DMS79 (cell line): Measurements from ENCODE around the gene NFX1.

Source experiments
- DNase-seq: peaks from one replicate; lab custom pipeline; 2025; lab: John Stamatoyannopoulos, UW

NFX1 gene

GRCh38 chr9:33267151-33267767, 23.1 kb upstream of the NFX1 start:
- no peak for DNase-seq

- DNase-seq, result no peak
Measured at GRCh38 chr9:33270146-33270545, 20.2 kb upstream of the NFX1 start.

GRCh38 chr9:33272061-33272460, 18.3 kb upstream of the NFX1 start:
- DNase-seq, result no peak

DNA sequence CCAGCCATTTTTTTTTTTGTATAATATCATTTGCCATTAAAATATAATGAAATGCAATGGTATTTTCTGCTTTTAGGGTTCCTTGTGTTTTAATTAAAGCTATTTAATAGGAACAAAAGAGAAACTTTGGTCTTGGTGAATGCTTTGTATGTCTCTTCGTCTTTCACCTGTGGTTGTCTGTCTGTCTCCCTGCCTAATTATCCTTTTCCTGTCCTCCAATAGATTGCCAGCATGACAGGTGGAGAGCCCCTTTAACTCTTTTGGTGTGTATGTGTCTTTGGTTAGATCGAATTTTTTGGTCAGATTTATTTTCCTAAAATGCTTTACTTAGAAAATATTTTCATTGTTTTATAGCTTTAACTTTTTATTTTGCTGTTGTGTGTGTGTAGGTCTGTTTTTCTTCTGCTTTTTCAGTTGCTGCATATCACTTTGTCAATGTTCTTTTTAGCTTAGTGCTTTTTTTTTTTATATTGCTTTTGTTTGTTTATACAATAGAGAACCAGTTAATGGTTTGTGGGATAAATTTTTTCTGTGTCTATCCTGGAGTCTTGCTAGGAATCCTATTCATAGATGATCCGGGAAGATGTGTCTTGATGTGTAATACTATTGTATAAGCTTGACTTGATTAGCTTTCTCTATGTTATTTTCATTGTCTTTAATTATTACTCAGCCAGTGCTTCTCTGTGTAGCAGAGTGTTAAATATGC, 16.9 kb upstream of the NFX1 start:
- no peak for DNase-seq

- no peak for DNase-seq
Measured at GRCh38 chr9:33273972-33274328, 16.4 kb upstream of the NFX1 start.

DNA sequence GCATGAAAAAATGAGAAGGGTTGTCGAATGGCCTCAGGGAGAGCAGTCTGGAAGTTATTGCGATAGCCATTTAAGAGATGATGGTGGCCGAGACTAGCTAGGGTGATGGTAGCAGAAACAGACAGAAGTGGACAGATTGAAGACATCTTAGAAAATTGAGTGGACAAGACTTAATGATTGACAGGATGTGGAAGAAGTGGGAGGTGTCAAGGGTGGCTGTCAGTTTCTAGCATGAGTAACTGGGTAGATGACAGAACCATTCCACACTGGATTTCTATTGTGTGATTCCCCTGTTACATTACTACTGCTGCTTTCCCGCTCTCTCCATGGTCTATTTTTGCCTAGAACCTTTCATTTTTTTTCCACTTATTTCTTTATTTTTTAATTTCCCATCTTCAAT, 12.8 kb upstream of the NFX1 start:
- no peak for DNase-seq

DNA sequence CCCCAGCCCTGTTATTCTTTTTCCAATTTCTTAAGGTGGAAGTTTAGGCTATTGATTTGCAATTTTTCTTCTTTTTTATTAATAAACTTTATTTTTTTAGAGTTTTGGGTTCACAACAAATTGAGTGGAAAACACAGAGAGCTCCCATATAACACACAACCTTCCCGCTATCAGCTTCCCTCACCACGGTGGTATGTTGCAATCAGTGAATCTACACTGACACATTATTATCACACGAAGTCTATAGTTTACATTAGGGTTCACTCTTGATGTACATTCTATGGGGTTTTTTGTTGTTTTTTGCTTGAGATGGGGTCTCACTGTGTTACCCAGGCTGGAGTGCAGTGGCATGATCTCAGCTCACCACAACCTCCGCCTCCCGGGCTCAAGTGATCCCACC, 4.8 kb upstream of the NFX1 start:
- no peak for DNase-seq

- peak; percentile 27 for DNase-seq
Measured at GRCh38 chr9:33287087-33287490, 3.2 kb upstream of the NFX1 start.

DNA sequence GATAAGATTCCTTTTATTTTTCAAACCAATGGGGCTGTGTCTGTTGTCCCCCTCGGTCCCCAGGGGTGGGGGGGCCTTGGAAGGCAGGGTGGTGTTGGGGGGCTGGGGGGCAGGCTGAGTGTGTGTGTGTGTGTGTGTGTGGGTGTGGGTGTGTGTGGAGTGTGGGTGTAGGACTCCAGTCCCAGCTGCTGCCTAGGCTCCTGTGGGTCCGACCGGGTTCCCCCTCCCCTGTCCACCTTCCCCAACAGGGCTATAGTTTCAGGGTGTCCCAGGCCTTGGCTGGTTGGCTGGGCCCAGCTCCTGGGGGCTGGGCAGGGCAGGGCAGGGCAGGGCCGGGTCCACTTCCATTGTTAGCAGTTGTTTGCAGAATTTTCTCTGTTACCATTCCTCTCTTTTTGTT, 2.1 kb upstream of the NFX1 start:
- DNase-seq, result no peak

DNA sequence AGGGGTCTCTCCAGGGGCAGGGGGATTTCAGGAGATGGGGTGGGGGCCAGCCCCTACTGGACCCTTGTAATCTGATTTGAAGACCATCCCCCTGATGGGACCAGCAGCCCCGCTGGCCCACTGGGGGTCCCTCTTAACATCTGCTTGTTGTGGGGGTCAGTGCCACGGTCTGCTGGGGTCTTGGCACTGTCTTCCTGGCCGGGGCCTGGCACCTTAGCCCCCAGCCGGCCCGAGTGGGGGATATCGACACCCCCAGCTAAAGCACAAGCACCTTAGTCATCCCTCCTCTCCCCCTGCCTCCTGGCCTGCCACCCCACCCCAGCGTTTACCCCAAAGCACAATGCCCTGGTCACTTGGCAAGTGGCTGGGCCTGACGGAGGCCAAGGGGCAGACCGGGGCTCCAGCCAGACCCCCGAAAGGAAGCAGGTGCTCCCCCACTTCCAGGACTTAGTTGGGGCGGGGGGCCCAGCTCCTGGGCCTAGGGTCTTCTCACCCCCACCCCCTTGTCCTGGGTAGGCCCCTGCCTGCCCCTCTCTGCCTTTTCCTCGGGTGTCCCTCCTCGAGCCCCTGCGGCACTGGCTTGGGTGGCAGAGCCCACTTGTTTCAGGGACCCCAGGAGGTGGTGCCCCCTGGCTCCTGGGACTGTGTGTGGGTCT, 1.4 kb upstream of the NFX1 start:
- DNase-seq, result no peak

- no peak for DNase-seq
Measured at GRCh38 chr9:33289496-33289895, 820 bp upstream of the NFX1 start.

DNA sequence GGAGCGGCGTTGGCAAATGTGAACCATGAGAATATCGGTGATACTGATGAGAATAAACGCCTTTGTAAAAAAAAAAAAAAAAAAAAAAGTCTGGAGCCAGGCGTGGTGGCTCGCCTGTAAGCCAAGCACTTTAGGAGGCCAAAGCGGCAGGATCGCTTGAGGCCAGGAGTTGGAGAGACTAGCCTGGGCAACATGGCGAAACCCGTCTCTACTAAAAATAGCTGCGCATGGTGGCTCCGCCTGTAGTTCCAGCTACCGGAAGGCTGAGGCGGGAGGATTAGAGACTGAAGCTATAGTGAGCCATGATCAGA, 425 bp upstream of the NFX1 start:
- no peak for DNase-seq

- DNase-seq, result no peak
Measured at GRCh38 chr9:33291031-33291397, 698 bp downstream of the NFX1 start.

- no peak for DNase-seq
Measured at GRCh38 chr9:33291901-33292300, 1.6 kb downstream of the NFX1 start.

DNA sequence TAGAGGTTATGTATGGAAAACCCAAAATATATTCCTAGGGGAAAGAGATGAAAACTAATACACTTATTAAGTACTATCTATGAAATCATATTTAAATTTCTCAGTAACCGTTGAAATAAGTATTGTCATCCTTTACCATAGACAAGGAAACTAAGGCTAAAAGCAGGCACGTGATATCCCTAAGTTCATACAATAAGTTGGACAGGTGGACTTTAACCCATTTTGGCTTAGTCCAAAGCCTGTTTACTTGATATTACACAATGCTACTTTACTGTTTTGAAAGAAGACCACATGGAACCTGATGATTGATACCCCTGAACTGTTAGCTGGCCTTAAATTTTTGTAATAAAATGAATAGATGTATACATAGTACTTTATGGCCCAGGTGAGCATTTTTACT, 3.5 kb downstream of the NFX1 start:
- DNase-seq, result no peak

DNA sequence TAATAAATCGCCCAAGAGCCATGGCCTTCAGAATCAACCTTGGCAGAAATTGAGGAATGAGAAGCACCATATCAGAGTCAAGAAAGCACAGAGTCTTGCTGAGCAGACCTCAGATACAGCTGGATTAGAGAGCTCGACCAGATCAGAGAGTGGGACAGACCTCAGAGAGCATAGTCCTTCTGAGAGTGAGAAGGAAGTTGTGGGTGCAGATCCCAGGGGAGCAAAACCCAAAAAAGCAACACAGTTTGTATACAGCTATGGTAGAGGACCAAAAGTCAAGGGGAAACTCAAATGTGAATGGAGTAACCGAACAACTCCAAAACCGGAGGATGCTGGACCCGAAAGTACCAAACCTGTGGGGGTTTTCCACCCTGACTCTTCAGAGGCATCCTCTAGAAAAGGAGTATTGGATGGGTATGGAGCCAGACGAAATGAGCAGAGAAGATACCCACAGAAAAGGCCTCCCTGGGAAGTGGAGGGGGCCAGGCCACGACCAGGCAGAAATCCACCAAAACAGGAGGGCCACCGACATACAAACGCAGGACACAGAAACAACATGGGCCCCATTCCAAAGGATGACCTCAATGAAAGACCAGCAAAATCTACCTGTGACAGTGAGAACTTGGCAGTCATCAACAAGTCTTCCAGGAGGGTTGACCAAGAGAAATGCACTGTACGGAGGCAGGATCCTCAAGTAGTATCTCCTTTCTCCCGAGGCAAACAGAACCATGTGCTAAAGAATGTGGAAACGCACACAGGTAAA, 4.5 kb downstream of the NFX1 start:
- DNase-seq, result no peak

- DNase-seq, result no peak
Measured at GRCh38 chr9:33295571-33295970, 5.3 kb downstream of the NFX1 start.

GRCh38 chr9:33297432-33297831, 7.1 kb downstream of the NFX1 start:
- DNase-seq, result peak; percentile 70

GRCh38 chr9:33300546-33300945, 10.2 kb downstream of the NFX1 start:
- DNase-seq, result no peak

DNA sequence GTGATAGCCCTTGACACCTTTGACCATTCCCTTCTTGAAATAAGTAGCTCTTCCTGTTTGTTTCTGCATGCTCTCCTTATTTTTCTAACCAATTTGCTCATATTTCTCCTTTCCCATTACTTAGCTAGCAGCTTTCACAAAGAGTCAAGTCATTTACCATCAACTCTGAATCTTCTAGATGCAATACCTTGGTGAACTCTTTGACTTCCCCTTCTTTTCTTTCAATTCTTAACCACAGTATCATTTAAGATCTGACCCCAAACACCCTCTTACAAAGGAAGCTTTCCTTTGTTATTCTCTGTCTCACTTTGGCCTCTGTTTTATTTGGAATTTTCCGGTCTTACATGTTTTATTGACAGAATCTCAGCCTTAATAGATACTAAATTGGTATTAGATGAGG, 14.0 kb downstream of the NFX1 start:
- DNase-seq, result no peak

DNA sequence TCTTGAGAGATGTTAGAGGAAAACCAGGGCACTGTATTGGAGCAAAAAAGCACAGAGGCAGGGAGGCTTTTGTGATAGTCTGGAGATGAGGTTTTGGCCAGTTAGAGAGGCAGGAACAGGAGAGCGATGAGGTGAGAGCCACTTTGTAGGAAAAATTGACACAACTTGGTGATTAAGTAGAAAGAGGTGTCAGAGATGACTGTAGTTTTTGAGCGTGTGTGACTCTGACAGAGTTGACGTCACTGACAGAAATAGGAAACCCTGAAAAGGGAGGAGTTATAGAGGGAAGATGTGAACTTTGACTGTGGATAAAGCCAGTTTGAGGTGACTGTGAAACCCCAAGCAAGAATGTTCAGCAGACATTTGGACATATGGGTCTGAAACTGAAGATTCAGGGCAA, 15.7 kb downstream of the NFX1 start:
- no peak for DNase-seq

DNA sequence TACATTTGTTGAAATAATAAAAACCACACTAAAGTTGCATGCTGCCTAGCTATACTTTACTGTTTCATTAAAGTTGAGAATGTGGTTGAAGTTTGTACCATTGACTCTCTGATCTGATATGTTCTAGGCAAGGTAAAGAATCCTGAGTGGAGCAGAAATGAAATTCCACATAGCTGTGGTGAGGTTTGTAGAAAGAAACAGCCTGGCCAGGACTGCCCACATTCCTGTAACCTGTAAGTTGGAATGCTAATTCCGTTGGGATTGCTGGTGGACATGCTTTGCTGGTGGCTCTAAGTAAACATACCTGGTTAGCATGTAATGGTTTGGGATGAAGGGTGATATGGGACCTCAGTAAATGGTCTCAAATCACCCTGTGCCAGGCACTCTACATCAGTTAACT, 16.8 kb downstream of the NFX1 start:
- no peak for DNase-seq

DNA sequence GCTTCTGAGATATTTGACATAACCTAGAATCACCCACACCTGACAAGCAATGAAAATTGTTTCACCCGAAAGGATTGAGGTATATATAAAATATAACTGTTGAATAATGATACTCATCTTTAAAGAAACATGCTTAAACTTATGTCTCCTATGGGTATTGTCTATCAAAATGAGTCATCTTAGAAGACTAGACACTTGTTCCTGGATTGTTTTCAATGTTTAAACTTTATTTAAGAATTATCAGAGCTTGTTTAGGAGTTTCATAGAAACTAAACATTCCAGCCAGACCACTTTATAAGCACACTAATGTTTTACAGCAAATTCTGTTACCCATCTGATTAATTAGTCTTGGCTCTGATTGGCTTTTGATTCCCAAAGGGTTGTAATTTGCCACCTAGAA, 19.6 kb downstream of the NFX1 start:
- DNase-seq, result no peak
